Measurements from ENCODE around the gene RASA3. TPM values are rescaled to one million over a fixed set of nuclear protein-coding genes. Genes with fewer than 3 reads are reported as not detected.
"Not testable (repeated sequence)": the region's sequence is repeated elsewhere in the genome, so short reads cannot be mapped to it uniquely, and the experiment has no call there.

Gene RASA3
- total and polyA plus RNA-seq, 9 of the 15 experiments (the other 6 are each of a cell fraction or from before 2014, with no cell fraction given), result 0.72 to 25.3 (median 14.4) TPM

DNA sequence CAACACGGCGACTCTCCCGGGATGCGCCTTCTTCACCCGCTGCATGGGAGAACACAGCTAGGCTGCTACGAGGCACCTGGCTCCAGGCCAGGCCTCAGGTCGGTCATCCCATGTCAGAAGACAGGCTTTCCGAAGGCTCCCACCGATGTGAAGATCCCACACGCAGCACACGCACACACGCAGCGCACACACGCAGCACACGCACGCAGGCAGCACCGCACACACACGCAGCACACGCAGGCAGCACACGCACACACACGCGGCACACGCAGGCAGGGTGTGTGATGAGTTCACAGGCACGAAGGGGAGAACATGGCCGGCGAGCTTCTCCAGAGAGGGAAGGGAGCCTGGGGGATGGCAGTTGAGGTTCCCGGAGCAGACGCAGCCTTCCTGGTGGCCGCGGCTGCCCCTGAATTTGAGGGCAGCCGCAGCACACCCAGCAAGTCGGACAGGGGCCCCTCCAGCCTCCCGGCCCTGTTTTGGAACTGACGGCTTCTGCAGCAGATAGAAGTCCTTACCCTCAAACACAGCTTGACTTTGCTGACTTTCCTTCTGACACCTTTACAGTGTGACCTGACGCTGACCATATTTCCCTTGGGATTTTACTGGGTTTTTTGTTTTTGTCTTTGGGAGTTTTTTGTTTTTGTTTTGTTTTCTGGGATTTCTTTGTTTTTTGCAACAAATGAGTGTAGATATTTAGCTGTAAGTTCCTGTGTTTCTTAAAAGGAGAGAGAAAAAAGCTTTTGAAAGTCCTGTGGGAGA lies 55.9 kb downstream of the RASA3 start:
- Histone ChIP-seq H2AFZ (ENCODE audit: low read depth, low read length) (no peak overlapping the region), H3K36me3 (ENCODE audit: control insufficient read depth, insufficient read depth, low read length) (peaks cover 10% of the 10 kb centered on the region; the same call in 1 of the 3 replicates), H3K4me1 (replicated peaks in 1 of 2; ENCODE audit: control insufficient read depth in 2 of 2, insufficient read depth in 2 of 2, low read length in 2 of 2) (peaks cover 0 to 6% of the 10 kb centered on the region in 2 experiments; a peak in 2 of 5 replicates), H3K27ac (ENCODE audit: extremely low read depth, low read depth, low read length) (no peak overlapping the region), H3K9ac (ENCODE audit: insufficient read depth in 1 of 2, low read depth in 2 of 2, low read length in 2 of 2) (no peak overlapping the region), H3K79me2 (ENCODE audit: control insufficient read depth, insufficient read depth, low read length) (peaks cover 22% of the 10 kb centered on the region; the same call in 2 of the 3 replicates), H4K20me1 (replicated peaks; ENCODE audit: control insufficient read depth, insufficient read depth, low read length) (no peaks in the 10 kb centered on the region), H3K4me3 (no peak overlapping the region), H3K9me3 (replicated peaks; ENCODE audit: control insufficient read depth, insufficient read depth, low read depth, low read length) (peaks cover 1% of the 10 kb centered on the region; the same call in 1 of the 2 replicates), H3K27me3 (ENCODE audit: control insufficient read depth in 2 of 2, insufficient read depth in 2 of 2, low read length in 2 of 2) (no peaks in the 10 kb centered on the region), H3K9me1 (ENCODE audit: control insufficient read depth, insufficient read depth, low read length) (no peaks in the 10 kb centered on the region), H3K4me2 (ENCODE audit: insufficient read depth, low read length) (no peak overlapping the region)
- 97% methylated on average over 25 of the region's 35 CpGs for whole genome bisulfite sequencing (ENCODE audit: insufficient coverage, low coverage, missing lambda C conversion rate)
- in situ Hi-C loops (cut with MboI) (no loop called here), intact Hi-C loops (cut with micrococcal nuclease) (no loop called here)
- POLR2A ChIA-PET, result no interaction called here
- no peak for TF ChIP-seq ZFP36 (IDR thresholded peaks at IDR 0.05; ENCODE audit: low read depth, low read length, partially characterized antibody)
- TF ChIP-seq MCM2 (IDR thresholded peaks at IDR 0.05; ENCODE audit: low read depth), result no peak
- TF ChIP-seq ETV6 (IDR thresholded peaks at IDR 0.05; ENCODE audit: borderline replicate concordance in 1 of 2, low read depth in 2 of 2, low read length in 1 of 2), result no peak
- no peak for TF ChIP-seq ETV6 (CRISPR knock-in tag; IDR thresholded peaks at IDR 0.05; ENCODE audit: borderline replicate concordance)
- FAIRE-seq, result no peak
- CTCF ChIA-PET (ENCODE audit: low intra/inter-chr PET ratio), result no interaction called here
- ATAC-seq, result no peak
- DNase-seq (ENCODE audit: extremely low read depth in 1 of 4, low spot score in 3 of 4), result no peak
- no TSS peak for BruUV-seq (replicated peaks)

- H3K9ac ChIP-seq (ENCODE audit: insufficient read depth in 1 of 2, low read depth in 2 of 2, low read length in 2 of 2); H2AFZ ChIP-seq (ENCODE audit: low read depth, low read length); in situ Hi-C loops (cut with MboI); H3K9me3 ChIP-seq (replicated peaks; ENCODE audit: control insufficient read depth, insufficient read depth, low read depth, low read length); H3K4me2 ChIP-seq (ENCODE audit: insufficient read depth, low read length); H3K9me1 ChIP-seq (ENCODE audit: control insufficient read depth, insufficient read depth, low read length); POLR2A ChIA-PET; H3K27me3 ChIP-seq (ENCODE audit: control insufficient read depth in 2 of 2, insufficient read depth in 2 of 2, low read length in 2 of 2); H3K4me1 ChIP-seq (replicated peaks in 1 of 2; ENCODE audit: control insufficient read depth in 2 of 2, insufficient read depth in 2 of 2, low read length in 2 of 2); intact Hi-C loops (cut with micrococcal nuclease); H3K4me3 ChIP-seq; CTCF ChIA-PET (ENCODE audit: low intra/inter-chr PET ratio); H4K20me1 ChIP-seq (replicated peaks; ENCODE audit: control insufficient read depth, insufficient read depth, low read length); FAIRE-seq; BruUV-seq (replicated peaks); DNase-seq (ENCODE audit: extremely low read depth in 1 of 4, low spot score in 3 of 4); ATAC-seq; H3K27ac ChIP-seq (ENCODE audit: extremely low read depth, low read depth, low read length): not testable (repeated sequence)
- 98% methylated on average over 12 of the region's 45 CpGs for WGBS (ENCODE audit: insufficient coverage, low coverage, missing lambda C conversion rate)
- Histone ChIP-seq H3K36me3 (ENCODE audit: control insufficient read depth, insufficient read depth, low read length) (peaks cover 10% of the 10 kb centered on the region; the same call in 1 of the 3 replicates), H3K79me2 (ENCODE audit: control insufficient read depth, insufficient read depth, low read length) (peaks cover 19% of the 10 kb centered on the region; the same call in 2 of the 3 replicates)
Observed at GRCh38 chr13:114075811-114076210, 56.6 kb downstream of the RASA3 start.

Data from K562 (cell line).